Stimulated activated CD4-positive, alpha-beta T cell treated with anti-CD3 and anti-CD28 coated beads, Interleukin-15, amount 100 ng/mL, for 1 hour (primary cell): ENCODE data around the gene HAS3.

Source experiments
- DNase-seq, 2 donors: peaks; one replicate each; pipeline ENCODE4 v3.0.0-alpha.2; 2020; ENCODE audit warnings: low read depth in 1 of 2, low spot score in 1 of 2

HAS3 gene

GRCh38 chr16:69089091-69089910 is 16.2 kb upstream of the HAS3 start:
- no peak for DNase-seq

GRCh38 chr16:69093974-69094373 is 11.5 kb upstream of the HAS3 start:
- DNase-seq, result no peak

- no peak for DNase-seq
These were observed 11.0 kb upstream of the HAS3 start for GRCh38 chr16:69094501-69094900.

GRCh38 chr16:69095193-69095592 is 10.3 kb upstream of the HAS3 start:
- no peak for DNase-seq

GRCh38 chr16:69100071-69100691 is 5.3 kb upstream of the HAS3 start:
- no peak for DNase-seq

GRCh38 chr16:69106491-69107315 is 1.2 kb downstream of the HAS3 start:
- no peak for DNase-seq

- no peak for DNase-seq
These were observed 2.0 kb downstream of the HAS3 start for GRCh38 chr16:69107316-69107962.

- DNase-seq, result no peak
These were observed 2.8 kb downstream of the HAS3 start for GRCh38 chr16:69108064-69108904.

- DNase-seq, result no peak
These were observed 3.4 kb downstream of the HAS3 start for GRCh38 chr16:69108905-69109252.

GRCh38 chr16:69109486-69110270 is 4.2 kb downstream of the HAS3 start:
- DNase-seq, result no peak

- no peak for DNase-seq
These were observed 5.0 kb downstream of the HAS3 start for GRCh38 chr16:69110406-69110805.

- no peak for DNase-seq
These were observed 5.9 kb downstream of the HAS3 start for GRCh38 chr16:69111216-69111875.

GRCh38 chr16:69111876-69112230 is 6.4 kb downstream of the HAS3 start:
- no peak for DNase-seq

GRCh38 chr16:69112285-69113129 is 7.1 kb downstream of the HAS3 start:
- peak in 1 of 2 donors; percentile 33 for DNase-seq

GRCh38 chr16:69113216-69113615 is 7.8 kb downstream of the HAS3 start:
- no peak for DNase-seq

GRCh38 chr16:69114346-69114975 is 9.0 kb downstream of the HAS3 start:
- no peak for DNase-seq

GRCh38 chr16:69114976-69115355 is 9.5 kb downstream of the HAS3 start:
- no peak for DNase-seq

GRCh38 chr16:69115361-69115760 is 9.9 kb downstream of the HAS3 start:
- no peak for DNase-seq
